Colonic mucosa (tissue), 4 donors: ENCODE data around the gene ABLIM3. TPM values are rescaled to one million over a fixed set of nuclear protein-coding genes. Genes with fewer than 3 reads are reported as not detected.

ENCODE experiments used
- DNase-seq: peaks from one replicate; pipeline ENCODE4 v3.0.0-alpha.2; 2020
- H3K27ac ChIP-seq: fragments of 200-600 bp; one replicate; pipeline ENCODE4 v1.8.0; 2021
- H3K27me3 ChIP-seq: fragments of 200-600 bp; one replicate; pipeline ENCODE4 v1.8.0; 2021
- H3K36me3 ChIP-seq: fragments of 200-600 bp; one replicate; pipeline ENCODE4 v1.8.0; 2021
- H3K4me1 ChIP-seq: fragments of 200-600 bp; one replicate; pipeline ENCODE4 v1.8.0; 2021; ENCODE audit warnings: mild to moderate bottlenecking
- H3K4me3 ChIP-seq: fragments of 200-600 bp; one replicate; pipeline ENCODE4 v1.8.0; 2021
- H3K9ac ChIP-seq, 2 donors: one replicate each; pipeline ENCODE4 v1.7.0; 2013; ENCODE audit warnings: control low read depth in 2 of 2, low read depth in 2 of 2, low read length in 2 of 2
- H3K9me3 ChIP-seq: fragments of 200-600 bp; one replicate; pipeline ENCODE4 v1.8.0; 2021
- intact Hi-C: fragments of 100-400 bp; cut with DNase I; formaldehyde crosslinking; loops from one replicate; pipeline ENCODE4 v1.14.1; 2022
- total RNA-seq, 2 donors: library from RNA; stranded (reverse); fragmentation: NEBNext Ultra II Directional in 1 of 2; extraction: Animal tissue kit (Norgen Biotek cat#: 25700) in 1 of 2; gene quantifications; one replicate each; pipeline ENCODE4 v1.2.1, GENCODE V29; 2021
- TF ChIP-seq, protein P1 (sequence below): fragments of 200-600 bp; IDR thresholded peaks from one replicate; pipeline ENCODE4 v1.8.0; 2022; ENCODE audit warnings: antibody characterized with exemption, mild to moderate bottlenecking
- donor health status: healthy.
- donor health status: DM: no; HTN: no; CAD: no.
- donor health status: DM: no; HTN: no; CAD: no.

Gene ABLIM3
- total RNA-seq, result 1 to 10 TPM; 2.3 to 4.1 TPM

DNA sequence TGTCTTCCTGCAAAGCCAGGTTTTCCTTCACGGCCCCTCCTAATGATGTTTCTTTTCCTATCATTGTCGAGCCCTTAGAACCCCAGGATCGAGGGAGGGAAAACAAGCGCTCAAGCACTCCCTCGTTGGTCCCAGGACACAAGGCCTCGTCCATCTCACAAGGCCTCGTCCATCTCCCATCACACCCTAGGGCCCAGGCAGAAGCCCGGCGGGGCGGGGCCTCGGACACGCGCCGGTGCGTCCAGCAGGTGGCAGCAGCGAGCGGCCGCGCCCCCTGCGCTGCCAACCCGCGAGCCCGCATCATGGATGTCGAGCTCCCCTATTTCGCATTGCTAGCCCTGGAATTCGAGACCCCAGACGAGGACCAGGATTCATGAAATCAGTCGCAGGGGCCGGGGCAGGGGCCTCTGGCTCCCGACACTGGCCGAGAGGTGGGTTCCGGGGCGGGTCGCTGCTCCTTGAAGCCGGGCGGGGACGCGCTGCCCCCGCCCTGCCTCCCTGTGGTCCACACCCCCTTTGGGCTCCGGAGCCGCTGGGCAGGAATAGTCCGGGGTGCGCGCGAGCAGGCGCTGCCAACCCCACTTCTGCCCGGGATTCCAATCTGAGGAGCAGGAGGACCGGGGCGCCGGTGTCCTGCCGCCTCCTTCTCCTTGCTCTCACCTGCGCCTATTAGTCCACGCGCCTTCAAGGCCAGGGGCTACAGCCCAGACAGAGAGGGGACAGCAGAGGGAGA, at the start of gene ABLIM3:
Gene ABLIM3 (plus strand): TSS at position 270 of the 733 bp plus-strand sequence. CDS start 603 bp downstream, outside the sequence.
- DNase-seq, result peak; percentile 58
- Histone ChIP-seq H3K9ac (peak within 1 kb of the TSS in 1 of 2 donors; percentile 41), H3K4me3 (peak within 1 kb of the TSS; percentile 69), H3K27me3 (no peaks in the 10 kb centered on the region), H3K9me3 (no peaks in the 10 kb centered on the region), H3K36me3 (no peaks in the 10 kb centered on the region), H3K27ac (no peak within 1 kb of the TSS), H3K4me1 (no peaks in the 10 kb centered on the region)
- intact Hi-C loops, result loop anchor here (2.0 kb wide), 1 partner anchor 87 kb away; no protein-coding TSS in a partner anchor
- TF ChIP-seq, protein P1, sequence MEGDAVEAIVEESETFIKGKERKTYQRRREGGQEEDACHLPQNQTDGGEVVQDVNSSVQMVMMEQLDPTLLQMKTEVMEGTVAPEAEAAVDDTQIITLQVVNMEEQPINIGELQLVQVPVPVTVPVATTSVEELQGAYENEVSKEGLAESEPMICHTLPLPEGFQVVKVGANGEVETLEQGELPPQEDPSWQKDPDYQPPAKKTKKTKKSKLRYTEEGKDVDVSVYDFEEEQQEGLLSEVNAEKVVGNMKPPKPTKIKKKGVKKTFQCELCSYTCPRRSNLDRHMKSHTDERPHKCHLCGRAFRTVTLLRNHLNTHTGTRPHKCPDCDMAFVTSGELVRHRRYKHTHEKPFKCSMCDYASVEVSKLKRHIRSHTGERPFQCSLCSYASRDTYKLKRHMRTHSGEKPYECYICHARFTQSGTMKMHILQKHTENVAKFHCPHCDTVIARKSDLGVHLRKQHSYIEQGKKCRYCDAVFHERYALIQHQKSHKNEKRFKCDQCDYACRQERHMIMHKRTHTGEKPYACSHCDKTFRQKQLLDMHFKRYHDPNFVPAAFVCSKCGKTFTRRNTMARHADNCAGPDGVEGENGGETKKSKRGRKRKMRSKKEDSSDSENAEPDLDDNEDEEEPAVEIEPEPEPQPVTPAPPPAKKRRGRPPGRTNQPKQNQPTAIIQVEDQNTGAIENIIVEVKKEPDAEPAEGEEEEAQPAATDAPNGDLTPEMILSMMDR, result peak; percentile 89

DNA sequence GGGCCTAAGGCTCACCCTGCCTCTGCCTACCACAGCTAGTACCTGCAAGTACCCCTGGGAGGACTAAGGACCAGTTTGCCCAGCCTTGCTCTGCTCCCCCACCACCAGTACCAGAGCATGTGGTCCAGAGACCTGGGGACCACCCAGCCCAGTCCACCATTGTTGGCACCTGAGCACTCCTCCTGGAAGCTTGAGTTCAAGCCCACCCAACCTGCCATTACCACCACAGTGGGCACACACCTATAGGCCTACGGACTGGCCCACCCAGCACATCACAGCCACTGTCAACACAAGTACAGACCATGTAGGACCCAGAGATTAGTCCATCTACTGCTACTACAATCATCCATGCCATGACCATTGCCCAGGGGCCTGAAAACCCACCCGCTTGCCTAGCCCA, 47.7 kb upstream of the ABLIM3 start:
- no peak overlapping the region for H3K4me3 ChIP-seq
- no peak overlapping the region for H3K9ac ChIP-seq
- H3K36me3 ChIP-seq, result no peaks in the 10 kb centered on the region
- H3K4me1 ChIP-seq, result no peaks in the 10 kb centered on the region
- H3K27ac ChIP-seq, result no peak overlapping the region
- TF ChIP-seq, protein P1, result no peak
- DNase-seq, result no peak
- H3K27me3 ChIP-seq, result no peaks in the 10 kb centered on the region
- intact Hi-C loops, result no loop called here
- H3K9me3 ChIP-seq, result no peaks in the 10 kb centered on the region

DNA sequence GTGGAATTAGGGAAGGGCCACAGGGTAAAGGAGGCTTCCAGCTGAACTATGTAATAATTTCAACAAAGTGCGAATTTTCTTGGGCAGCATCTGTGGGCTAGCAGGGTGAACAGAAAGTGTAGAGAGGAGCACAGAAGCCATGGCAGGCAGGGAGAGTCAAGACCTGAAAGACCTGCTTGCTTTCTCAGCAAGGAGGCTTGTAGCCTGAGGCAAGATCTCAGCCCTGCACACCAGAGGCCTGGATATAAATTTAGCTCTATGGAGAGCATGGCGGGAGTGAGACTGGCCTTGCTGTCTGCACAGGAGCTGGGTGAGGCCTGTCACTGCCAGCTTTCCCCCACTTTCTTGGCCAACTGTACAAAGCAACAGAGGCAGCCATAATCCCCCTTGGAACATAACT, 46.3 kb upstream of the ABLIM3 start:
- H3K27me3 ChIP-seq, result no peaks in the 10 kb centered on the region
- no peaks in the 10 kb centered on the region for H3K9me3 ChIP-seq
- no peaks in the 10 kb centered on the region for H3K36me3 ChIP-seq
- TF ChIP-seq, protein P1, result no peak
- no peak overlapping the region for H3K4me3 ChIP-seq
- H3K9ac ChIP-seq, result no peak overlapping the region
- H3K4me1 ChIP-seq, result no peaks in the 10 kb centered on the region
- no peak for DNase-seq
- intact Hi-C loops, result no loop called here
- no peak overlapping the region for H3K27ac ChIP-seq

DNA sequence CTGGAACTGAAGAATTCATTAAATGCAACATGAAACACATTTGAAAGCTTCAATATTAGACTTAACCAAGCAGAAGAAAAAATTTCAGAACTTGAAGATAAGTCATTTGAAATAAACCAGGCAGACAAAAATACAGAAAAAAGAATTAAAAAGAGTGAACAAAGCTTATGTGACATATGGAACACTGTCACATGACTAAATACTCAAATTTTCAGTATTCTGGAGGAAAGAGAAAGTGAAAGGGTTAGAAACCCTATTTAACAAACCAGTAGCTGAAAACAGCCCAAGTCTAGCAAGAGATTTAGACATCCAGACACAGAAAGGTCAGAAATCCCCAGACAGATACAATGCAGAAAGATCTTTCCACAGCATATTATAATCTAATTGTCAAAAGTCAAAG, 41.4 kb upstream of the ABLIM3 start:
- TF ChIP-seq, protein P1, result no peak
- H3K27me3 ChIP-seq, result no peaks in the 10 kb centered on the region
- H3K36me3 ChIP-seq, result no peaks in the 10 kb centered on the region
- no peak overlapping the region for H3K9ac ChIP-seq
- no peak overlapping the region for H3K4me3 ChIP-seq
- H3K27ac ChIP-seq, result no peak overlapping the region
- intact Hi-C loops, result no loop called here
- no peaks in the 10 kb centered on the region for H3K9me3 ChIP-seq
- no peaks in the 10 kb centered on the region for H3K4me1 ChIP-seq
- DNase-seq, result no peak

DNA sequence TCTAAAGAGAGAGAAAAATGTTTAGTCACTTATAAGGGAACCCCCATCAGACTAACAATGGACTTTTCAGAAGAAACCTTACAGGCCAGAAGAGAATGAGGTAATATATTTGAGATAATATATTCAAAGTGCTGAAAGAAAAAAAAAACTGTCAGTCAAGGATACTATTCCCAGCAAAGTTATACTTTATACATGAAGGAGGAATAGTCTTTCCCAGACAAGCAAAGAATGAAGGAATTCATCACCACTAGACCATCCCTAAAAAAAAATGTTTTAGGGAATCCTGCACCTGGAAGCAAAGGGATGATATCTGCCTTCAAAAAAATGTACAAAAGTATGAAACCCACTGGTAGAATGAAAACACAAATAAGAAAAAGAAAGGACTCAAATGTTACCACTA, 41.0 kb upstream of the ABLIM3 start:
- Histone ChIP-seq H3K9me3 (no peaks in the 10 kb centered on the region), H3K9ac (no peak overlapping the region), H3K27ac (no peak overlapping the region), H3K36me3 (no peaks in the 10 kb centered on the region), H3K4me1 (no peaks in the 10 kb centered on the region), H3K4me3 (no peak overlapping the region), H3K27me3 (no peaks in the 10 kb centered on the region)
- intact Hi-C loops, result no loop called here
- DNase-seq, result no peak
- TF ChIP-seq, protein P1, result no peak
